K562 (cell line): Measurements from ENCODE around the gene ZGLP1. TPM values are rescaled to one million over a fixed set of nuclear protein-coding genes. Genes with fewer than 3 reads are reported as not detected.

ENCODE experiments used
- ARHGAP35 ChIP-seq: fragments of 450-650 bp; IDR thresholded peaks from 2 replicates; pipeline ENCODE4 v1.6.1; 2018; ENCODE audit not compliant: partially characterized antibody
- FOXK1 ChIP-seq: sonication (generic); formaldehyde crosslinking; IDR thresholded peaks from 2 replicates; pipeline ENCODE4 v1.8.0; 2022; ENCODE audit warnings: missing genetic modification reagents, mild to moderate bottlenecking, borderline replicate concordance
- GTF2F1 ChIP-seq: IDR thresholded peaks from 2 replicates; pipeline ENCODE4 v1.6.1; 2011; ENCODE audit warnings: low read depth, low read length, improper control_type of control experiment
- HNRNPL ChIP-seq: fragments of 200-400 bp; formaldehyde crosslinking; IDR thresholded peaks from 2 replicates; pipeline ENCODE4 v1.6.1; 2017; ENCODE audit warnings: low read depth, mild to moderate bottlenecking, low read length
- NCOR1 ChIP-seq: fragments of 450-650 bp; IDR thresholded peaks from 2 replicates; pipeline ENCODE4 v1.6.1; 2016; ENCODE audit warnings: mild to moderate bottlenecking, moderate library complexity
- ZBTB17 ChIP-seq: fragments of 450-650 bp; formaldehyde crosslinking; IDR thresholded peaks from 2 replicates; pipeline ENCODE4 v1.4.0; 2020; ENCODE audit warnings: mild to moderate bottlenecking
- polyA plus RNA-seq, 8 experiments: library from polyadenylated mRNA; depleted of rRNA in 4 of 8; stranded (reverse) in 5 of 8; unstranded in 3 of 8; fragments of >200 nt; fragmentation: Nextera tagmentation in 2 of 8; fragmentation: Illumina TruSeq in 1 of 8; extraction: Ambion mirVana in 2 of 8; extraction: Trizol in 1 of 8; gene quantifications; 2 replicates each; pipeline versions ENCODE4 v1.2.1 to v1.2.3, GENCODE V29; 2011 to 2014; ENCODE audit warnings: inconsistent platforms in 1 of 8, missing spikeins in 1 of 8
- total RNA-seq, 7 experiments: library from RNA; depleted of rRNA in 6 of 7; stranded (reverse); fragments of >200 nt in 6 of 7; fragmentation: Illumina TruSeq in 2 of 7; extraction: Trizol in 2 of 7; gene quantifications; 2 replicates each; pipeline versions ENCODE4 v1.2.1 to v1.2.3, GENCODE V29; 2011 to 2021; ENCODE audit warnings: low replicate concordance in 1 of 7
- TF ChIP-seq, protein P1 (sequence below): fragments of 450-650 bp; IDR thresholded peaks from 2 replicates; pipeline ENCODE4 v1.6.1; 2016; ENCODE audit warnings: mild to moderate bottlenecking, moderate library complexity
- TF ChIP-seq, protein P2 (sequence below): fragments of 250-450 bp; sonication (Bioruptor Pico); IDR thresholded peaks from 2 replicates; pipeline ENCODE4 v1.4.0; 2020; ENCODE audit warnings: mild to moderate bottlenecking, moderate library complexity
- TF ChIP-seq, protein P3 (sequence below): fragments of 450-650 bp; formaldehyde crosslinking; IDR thresholded peaks from 2 replicates; pipeline ENCODE4 v1.4.0; 2020; ENCODE audit warnings: mild to moderate bottlenecking, moderate library complexity

Gene ZGLP1
- total and polyA plus RNA-seq, 9 of the 15 experiments (the other 6 are each of a cell fraction or from before 2014, with no cell fraction given): 0.24 to 4.5 (median 2.2) TPM

DNA sequence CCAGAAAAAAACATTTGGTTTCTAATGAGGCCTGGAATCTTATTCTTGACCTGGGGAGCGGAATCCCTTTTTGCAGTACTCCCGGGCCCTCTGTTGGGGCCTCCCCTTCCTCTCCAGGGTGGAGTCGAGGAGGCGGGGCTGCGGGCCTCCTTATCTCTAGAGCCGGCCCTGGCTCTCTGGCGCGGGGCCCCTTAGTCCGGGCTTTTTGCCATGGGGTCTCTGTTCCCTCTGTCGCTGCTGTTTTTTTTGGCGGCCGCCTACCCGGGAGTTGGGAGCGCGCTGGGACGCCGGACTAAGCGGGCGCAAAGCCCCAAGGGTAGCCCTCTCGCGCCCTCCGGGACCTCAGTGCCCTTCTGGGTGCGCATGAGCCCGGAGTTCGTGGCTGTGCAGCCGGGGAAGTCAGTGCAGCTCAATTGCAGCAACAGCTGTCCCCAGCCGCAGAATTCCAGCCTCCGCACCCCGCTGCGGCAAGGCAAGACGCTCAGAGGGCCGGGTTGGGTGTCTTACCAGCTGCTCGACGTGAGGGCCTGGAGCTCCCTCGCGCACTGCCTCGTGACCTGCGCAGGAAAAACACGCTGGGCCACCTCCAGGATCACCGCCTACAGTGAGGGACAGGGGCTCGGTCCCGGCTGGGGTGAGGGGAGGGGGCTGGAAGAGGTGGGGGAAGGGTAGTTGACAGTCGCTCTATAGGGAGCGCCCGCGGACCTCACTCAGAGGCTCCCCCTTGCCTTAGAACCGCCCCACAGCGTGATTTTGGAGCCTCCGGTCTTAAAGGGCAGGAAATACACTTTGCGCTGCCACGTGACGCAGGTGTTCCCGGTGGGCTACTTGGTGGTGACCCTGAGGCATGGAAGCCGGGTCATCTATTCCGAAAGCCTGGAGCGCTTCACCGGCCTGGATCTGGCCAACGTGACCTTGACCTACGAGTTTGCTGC, 22.5 kb downstream of the ZGLP1 start, which contains the start of gene ICAM4 (continued):
- TF ChIP-seq, protein P1, sequence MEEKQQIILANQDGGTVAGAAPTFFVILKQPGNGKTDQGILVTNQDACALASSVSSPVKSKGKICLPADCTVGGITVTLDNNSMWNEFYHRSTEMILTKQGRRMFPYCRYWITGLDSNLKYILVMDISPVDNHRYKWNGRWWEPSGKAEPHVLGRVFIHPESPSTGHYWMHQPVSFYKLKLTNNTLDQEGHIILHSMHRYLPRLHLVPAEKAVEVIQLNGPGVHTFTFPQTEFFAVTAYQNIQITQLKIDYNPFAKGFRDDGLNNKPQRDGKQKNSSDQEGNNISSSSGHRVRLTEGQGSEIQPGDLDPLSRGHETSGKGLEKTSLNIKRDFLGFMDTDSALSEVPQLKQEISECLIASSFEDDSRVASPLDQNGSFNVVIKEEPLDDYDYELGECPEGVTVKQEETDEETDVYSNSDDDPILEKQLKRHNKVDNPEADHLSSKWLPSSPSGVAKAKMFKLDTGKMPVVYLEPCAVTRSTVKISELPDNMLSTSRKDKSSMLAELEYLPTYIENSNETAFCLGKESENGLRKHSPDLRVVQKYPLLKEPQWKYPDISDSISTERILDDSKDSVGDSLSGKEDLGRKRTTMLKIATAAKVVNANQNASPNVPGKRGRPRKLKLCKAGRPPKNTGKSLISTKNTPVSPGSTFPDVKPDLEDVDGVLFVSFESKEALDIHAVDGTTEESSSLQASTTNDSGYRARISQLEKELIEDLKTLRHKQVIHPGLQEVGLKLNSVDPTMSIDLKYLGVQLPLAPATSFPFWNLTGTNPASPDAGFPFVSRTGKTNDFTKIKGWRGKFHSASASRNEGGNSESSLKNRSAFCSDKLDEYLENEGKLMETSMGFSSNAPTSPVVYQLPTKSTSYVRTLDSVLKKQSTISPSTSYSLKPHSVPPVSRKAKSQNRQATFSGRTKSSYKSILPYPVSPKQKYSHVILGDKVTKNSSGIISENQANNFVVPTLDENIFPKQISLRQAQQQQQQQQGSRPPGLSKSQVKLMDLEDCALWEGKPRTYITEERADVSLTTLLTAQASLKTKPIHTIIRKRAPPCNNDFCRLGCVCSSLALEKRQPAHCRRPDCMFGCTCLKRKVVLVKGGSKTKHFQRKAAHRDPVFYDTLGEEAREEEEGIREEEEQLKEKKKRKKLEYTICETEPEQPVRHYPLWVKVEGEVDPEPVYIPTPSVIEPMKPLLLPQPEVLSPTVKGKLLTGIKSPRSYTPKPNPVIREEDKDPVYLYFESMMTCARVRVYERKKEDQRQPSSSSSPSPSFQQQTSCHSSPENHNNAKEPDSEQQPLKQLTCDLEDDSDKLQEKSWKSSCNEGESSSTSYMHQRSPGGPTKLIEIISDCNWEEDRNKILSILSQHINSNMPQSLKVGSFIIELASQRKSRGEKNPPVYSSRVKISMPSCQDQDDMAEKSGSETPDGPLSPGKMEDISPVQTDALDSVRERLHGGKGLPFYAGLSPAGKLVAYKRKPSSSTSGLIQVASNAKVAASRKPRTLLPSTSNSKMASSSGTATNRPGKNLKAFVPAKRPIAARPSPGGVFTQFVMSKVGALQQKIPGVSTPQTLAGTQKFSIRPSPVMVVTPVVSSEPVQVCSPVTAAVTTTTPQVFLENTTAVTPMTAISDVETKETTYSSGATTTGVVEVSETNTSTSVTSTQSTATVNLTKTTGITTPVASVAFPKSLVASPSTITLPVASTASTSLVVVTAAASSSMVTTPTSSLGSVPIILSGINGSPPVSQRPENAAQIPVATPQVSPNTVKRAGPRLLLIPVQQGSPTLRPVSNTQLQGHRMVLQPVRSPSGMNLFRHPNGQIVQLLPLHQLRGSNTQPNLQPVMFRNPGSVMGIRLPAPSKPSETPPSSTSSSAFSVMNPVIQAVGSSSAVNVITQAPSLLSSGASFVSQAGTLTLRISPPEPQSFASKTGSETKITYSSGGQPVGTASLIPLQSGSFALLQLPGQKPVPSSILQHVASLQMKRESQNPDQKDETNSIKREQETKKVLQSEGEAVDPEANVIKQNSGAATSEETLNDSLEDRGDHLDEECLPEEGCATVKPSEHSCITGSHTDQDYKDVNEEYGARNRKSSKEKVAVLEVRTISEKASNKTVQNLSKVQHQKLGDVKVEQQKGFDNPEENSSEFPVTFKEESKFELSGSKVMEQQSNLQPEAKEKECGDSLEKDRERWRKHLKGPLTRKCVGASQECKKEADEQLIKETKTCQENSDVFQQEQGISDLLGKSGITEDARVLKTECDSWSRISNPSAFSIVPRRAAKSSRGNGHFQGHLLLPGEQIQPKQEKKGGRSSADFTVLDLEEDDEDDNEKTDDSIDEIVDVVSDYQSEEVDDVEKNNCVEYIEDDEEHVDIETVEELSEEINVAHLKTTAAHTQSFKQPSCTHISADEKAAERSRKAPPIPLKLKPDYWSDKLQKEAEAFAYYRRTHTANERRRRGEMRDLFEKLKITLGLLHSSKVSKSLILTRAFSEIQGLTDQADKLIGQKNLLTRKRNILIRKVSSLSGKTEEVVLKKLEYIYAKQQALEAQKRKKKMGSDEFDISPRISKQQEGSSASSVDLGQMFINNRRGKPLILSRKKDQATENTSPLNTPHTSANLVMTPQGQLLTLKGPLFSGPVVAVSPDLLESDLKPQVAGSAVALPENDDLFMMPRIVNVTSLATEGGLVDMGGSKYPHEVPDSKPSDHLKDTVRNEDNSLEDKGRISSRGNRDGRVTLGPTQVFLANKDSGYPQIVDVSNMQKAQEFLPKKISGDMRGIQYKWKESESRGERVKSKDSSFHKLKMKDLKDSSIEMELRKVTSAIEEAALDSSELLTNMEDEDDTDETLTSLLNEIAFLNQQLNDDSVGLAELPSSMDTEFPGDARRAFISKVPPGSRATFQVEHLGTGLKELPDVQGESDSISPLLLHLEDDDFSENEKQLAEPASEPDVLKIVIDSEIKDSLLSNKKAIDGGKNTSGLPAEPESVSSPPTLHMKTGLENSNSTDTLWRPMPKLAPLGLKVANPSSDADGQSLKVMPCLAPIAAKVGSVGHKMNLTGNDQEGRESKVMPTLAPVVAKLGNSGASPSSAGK: peak; percentile 96
- no peak; the same call in 1 of the 2 replicates for TF ChIP-seq GTF2F1
- TF ChIP-seq, protein P2, sequence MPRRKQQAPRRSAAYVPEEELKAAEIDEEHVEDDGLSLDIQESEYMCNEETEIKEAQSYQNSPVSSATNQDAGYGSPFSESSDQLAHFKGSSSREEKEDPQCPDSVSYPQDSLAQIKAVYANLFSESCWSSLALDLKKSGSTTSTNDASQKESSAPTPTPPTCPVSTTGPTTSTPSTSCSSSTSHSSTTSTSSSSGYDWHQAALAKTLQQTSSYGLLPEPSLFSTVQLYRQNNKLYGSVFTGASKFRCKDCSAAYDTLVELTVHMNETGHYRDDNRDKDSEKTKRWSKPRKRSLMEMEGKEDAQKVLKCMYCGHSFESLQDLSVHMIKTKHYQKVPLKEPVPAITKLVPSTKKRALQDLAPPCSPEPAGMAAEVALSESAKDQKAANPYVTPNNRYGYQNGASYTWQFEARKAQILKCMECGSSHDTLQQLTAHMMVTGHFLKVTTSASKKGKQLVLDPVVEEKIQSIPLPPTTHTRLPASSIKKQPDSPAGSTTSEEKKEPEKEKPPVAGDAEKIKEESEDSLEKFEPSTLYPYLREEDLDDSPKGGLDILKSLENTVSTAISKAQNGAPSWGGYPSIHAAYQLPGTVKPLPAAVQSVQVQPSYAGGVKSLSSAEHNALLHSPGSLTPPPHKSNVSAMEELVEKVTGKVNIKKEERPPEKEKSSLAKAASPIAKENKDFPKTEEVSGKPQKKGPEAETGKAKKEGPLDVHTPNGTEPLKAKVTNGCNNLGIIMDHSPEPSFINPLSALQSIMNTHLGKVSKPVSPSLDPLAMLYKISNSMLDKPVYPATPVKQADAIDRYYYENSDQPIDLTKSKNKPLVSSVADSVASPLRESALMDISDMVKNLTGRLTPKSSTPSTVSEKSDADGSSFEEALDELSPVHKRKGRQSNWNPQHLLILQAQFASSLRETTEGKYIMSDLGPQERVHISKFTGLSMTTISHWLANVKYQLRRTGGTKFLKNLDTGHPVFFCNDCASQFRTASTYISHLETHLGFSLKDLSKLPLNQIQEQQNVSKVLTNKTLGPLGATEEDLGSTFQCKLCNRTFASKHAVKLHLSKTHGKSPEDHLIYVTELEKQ (CRISPR knock-in tag): no peak
- peak; percentile 60 for TF ChIP-seq NCOR1
- TF ChIP-seq ARHGAP35: no peak
- TF ChIP-seq FOXK1 (CRISPR knock-in tag): no peak
- TF ChIP-seq, protein P3, sequence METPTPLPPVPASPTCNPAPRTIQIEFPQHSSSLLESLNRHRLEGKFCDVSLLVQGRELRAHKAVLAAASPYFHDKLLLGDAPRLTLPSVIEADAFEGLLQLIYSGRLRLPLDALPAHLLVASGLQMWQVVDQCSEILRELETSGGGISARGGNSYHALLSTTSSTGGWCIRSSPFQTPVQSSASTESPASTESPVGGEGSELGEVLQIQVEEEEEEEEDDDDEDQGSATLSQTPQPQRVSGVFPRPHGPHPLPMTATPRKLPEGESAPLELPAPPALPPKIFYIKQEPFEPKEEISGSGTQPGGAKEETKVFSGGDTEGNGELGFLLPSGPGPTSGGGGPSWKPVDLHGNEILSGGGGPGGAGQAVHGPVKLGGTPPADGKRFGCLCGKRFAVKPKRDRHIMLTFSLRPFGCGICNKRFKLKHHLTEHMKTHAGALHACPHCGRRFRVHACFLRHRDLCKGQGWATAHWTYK (CRISPR knock-in tag): peak; percentile 76; the same call in 1 of the 2 replicates
- no peak for TF ChIP-seq HNRNPL
- peak; percentile 79; the same call in 1 of the 2 replicates for TF ChIP-seq ZBTB17
